ENCODE measurements around the gene DLG5. TPM values are rescaled to one million over a fixed set of nuclear protein-coding genes. Genes with fewer than 3 reads are reported as not detected.

Gene DLG5
- total RNA-seq (2022; extraction: Qiagen RNA extraction), result 30.4 to 42.7 TPM (median 36.6 TPM) in 5 replicates

GRCh38 chr10:77926566-77927401 lies at the start of gene DLG5:
Gene DLG5 (minus strand): TSS chr10:77926755. CDS start chr10:77926520, 235 bp downstream.

Other genes with a start within 250 kb of the DLG5 start
- gene POLR3A, start 102.8 kb upstream of the DLG5 start, total RNA-seq (2022; extraction: Qiagen RNA extraction), result 12.1 to 15.4 TPM (median 12.9 TPM) in 5 replicates
- gene RPS24, start 107.1 kb upstream of the DLG5 start, total RNA-seq (2022; extraction: Qiagen RNA extraction), result 2,701 to 3,323 TPM (median 3,034 TPM) in 5 replicates